Measurements from ENCODE around the gene CLEC1B. TPM values are rescaled to one million over a fixed set of nuclear protein-coding genes. Genes with fewer than 3 reads are reported as not detected.

The CLEC1B gene
- total RNA-seq, 1 donor from 2014 or later = not detected

Other genes with a start within 250 kb of the CLEC1B start
- 28.5 TPM for gene CD69, start 238.2 kb downstream of the CLEC1B start, total RNA-seq
- not detected for gene KLRF1, start 171.6 kb downstream of the CLEC1B start, total RNA-seq
- gene CLEC2B, start 129.8 kb downstream of the CLEC1B start, total RNA-seq = 35.6 TPM
- gene KLRF2, start 117.6 kb downstream of the CLEC1B start, total RNA-seq = not detected
- not detected for gene CLEC2A, start 66.8 kb downstream of the CLEC1B start, total RNA-seq
- not detected for gene CLEC12A, start 27.7 kb downstream of the CLEC1B start, total RNA-seq
- gene CLEC12B, start 11.5 kb upstream of the CLEC1B start, total RNA-seq = not detected
- not detected for gene CLEC9A, start 31.6 kb upstream of the CLEC1B start, total RNA-seq
- 2.2 TPM for gene CLEC1A, start 99.9 kb upstream of the CLEC1B start, total RNA-seq
- 7.9 TPM for gene CLEC7A, start 131.1 kb upstream of the CLEC1B start, total RNA-seq
- gene OLR1, start 173.0 kb upstream of the CLEC1B start, total RNA-seq = not detected
- not detected for gene TMEM52B, start 179.9 kb upstream of the CLEC1B start, total RNA-seq
- 90.6 TPM for gene GABARAPL1, start 213.8 kb upstream of the CLEC1B start, total RNA-seq